GM21619 (cell line): Measurements from ENCODE around the gene MAGEA2B.
"Not testable (repeated sequence)": the region's sequence is repeated elsewhere in the genome, so short reads cannot be mapped to it uniquely, and the experiment has no call there.

Experiments
- ATAC-seq: cut with Tn5 transposase; IDR thresholded peaks from one replicate; pipeline ENCODE4 v1.9.1; 2021; ENCODE audit not compliant: unreplicated experiment

MAGEA2B gene

DNA sequence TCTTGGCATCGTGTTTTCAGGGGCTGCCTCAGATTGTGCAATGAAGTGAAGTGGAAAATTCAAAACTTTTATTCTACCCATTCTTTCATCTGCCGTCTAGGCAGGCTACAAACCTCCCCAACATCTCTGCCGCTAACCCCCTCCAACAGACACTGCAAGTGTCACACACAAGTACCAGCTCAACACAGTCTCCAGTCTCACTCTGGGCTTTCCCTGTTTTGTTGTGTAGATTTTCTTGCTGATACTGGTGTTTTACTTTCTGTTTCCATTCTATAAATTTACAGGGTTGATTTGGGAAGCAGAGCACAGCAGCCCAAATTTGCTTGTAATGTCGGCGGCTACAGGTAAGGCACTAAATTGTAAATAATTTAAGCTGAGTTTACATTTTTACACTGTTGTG, 40.4 kb downstream of the MAGEA2B start:
- ATAC-seq, result not testable (repeated sequence)

DNA sequence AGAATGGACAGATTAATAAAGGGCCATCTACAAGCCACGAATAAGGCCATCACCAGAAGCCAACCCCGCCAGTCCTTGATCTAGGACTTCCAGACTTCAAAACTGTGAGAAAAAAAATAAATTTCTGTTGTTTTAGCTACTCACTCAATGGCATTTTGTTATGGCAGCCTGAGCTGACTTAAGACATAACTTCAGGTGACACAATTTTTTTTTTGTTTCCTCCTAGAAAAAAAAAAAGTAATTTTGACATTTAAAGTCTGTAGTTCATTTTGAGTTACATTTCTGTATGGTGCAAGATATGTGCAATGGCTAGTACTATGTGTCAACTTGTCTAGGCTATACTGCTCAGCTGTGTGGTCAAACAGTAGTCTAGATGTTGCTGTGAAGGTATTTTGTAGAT, 44.5 kb downstream of the MAGEA2B start, which contains the start of gene CSAG3:
Gene CSAG3, plus strand, starts transcription at position 301 of the 400 bp plus-strand sequence.
- not testable (repeated sequence) for ATAC-seq

DNA sequence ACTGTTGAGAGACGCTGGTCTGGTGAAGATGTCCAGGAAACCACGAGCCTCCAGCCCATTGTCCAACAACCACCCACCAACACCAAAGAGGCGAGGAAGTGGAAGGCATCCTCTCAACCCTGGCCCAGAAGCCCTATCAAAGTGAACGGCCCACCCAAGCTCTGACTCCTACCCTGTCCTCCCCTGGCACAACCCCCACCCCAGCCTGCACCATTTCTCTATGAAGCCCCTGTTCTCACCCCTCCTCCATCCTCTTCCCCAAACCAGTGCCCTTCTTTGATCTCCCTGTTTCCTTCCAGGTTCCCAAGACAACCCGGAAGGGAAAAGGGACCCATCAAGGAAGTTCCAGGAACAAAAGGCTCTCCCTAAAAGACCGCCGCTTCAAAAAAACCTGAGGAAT, 45.1 kb downstream of the MAGEA2B start:
- ATAC-seq, result not testable (repeated sequence)

DNA sequence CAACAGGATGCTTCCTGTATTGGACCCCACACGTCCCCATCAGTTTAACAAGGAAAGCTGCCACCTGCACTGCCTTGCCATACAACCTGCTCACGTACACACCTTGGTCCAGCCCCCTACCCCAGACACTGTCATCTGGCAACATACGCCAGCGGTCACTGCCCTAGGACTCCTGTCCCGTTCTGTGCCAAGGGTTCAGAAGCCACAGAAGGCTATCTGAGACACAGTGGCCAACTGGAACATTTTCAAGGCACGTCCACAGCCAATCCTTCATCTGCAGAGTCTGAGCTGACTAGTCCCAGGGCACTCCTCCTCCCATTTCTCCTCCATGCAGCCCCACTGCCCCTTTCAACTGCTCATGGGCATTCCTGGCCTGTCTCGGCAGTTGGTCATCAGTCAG, 47.2 kb downstream of the MAGEA2B start:
- not testable (repeated sequence) for ATAC-seq

DNA sequence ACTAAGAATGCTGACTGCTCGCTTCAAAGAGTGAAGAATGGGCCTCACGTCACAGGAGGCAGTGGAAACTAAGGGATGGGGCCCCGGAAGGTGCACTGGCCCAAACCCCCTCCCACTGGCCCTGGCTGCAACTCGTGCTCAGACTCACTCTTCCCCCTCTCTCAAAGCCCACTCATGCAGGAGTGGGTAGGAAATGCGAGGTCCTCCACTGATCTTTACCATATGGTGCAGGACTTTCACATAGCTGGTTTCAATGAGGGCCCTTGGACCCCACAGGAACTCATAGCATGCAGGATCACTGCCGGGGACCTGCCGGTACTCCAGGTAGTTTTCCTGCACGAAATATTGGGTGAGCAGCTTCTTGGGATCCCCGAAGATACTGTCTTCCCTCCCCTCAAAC, 52.1 kb downstream of the MAGEA2B start:
- ATAC-seq, result not testable (repeated sequence)
